Stomach (tissue), 9 donors: Measurements from ENCODE around the gene MYD88. TPM values are rescaled to one million over a fixed set of nuclear protein-coding genes. Genes with fewer than 3 reads are reported as not detected.

ENCODE experiments used
- DNase-seq, 2 donors: peaks; one replicate each; pipeline versions ENCODE4 v3.0.0 to v3.0.0-alpha.2; 2013 to 2019
- H3K27ac ChIP-seq, 5 donors: fragments of 200-600 bp in 4 of 5; sonication (generic) in 4 of 5; one replicate each; pipeline ENCODE4 v1.5.1; 2013 to 2019; ENCODE audit warnings: mild to moderate bottlenecking in 1 of 5, moderate library complexity in 1 of 5
- H3K27me3 ChIP-seq, 3 donors: fragments of 200-600 bp; sonication (generic); one replicate each; pipeline ENCODE4 v1.5.1; 2017 to 2019; ENCODE audit warnings: mixed run types in 1 of 3
- H3K36me3 ChIP-seq, 4 donors: fragments of 200-600 bp; sonication (generic); 1 replicate in 3 of 4; 2 replicates in 1 of 4; pipeline ENCODE4 v1.5.1; 2016 to 2019
- H3K4me1 ChIP-seq, 4 donors: fragments of 200-600 bp; sonication (generic); one replicate each; pipeline ENCODE4 v1.5.1; 2016 to 2019
- H3K4me3 ChIP-seq, 4 donors: fragments of 200-600 bp; sonication (generic) in 3 of 4; one replicate each; pipeline ENCODE4 v1.5.1; 2016 to 2019; ENCODE audit warnings: mild to moderate bottlenecking in 1 of 4
- H3K9me3 ChIP-seq, 4 donors: fragments of 200-600 bp; sonication (generic); one replicate each; pipeline ENCODE4 v1.5.1; 2016 to 2019
- CTCF ChIP-seq, 7 experiments: fragments of 450-650 bp in 4 of 7; fragments of 200-600 bp in 3 of 7; sonication (generic) in 3 of 7; IDR thresholded peaks; one replicate each; pipeline ENCODE4 v1.5.1; 2016 to 2019; ENCODE audit warnings: antibody characterized with exemption in 7 of 7, control low read depth in 2 of 7, mild to moderate bottlenecking in 1 of 7
- EP300 ChIP-seq: sonication (generic); formaldehyde crosslinking; IDR thresholded peaks from one replicate; pipeline ENCODE4 v1.6.1; 2017; ENCODE audit warnings: antibody characterized with exemption
- POLR2A ChIP-seq, 4 donors: fragments of 450-650 bp; IDR thresholded peaks; one replicate each; pipeline ENCODE4 v1.6.1; 2016; ENCODE audit warnings: antibody characterized with exemption in 4 of 4, control low read depth in 2 of 4, mild to moderate bottlenecking in 1 of 4, moderate library complexity in 1 of 4
- POLR2AphosphoS5 ChIP-seq, 3 donors: sonication (generic); formaldehyde crosslinking; IDR thresholded peaks; one replicate each; pipeline ENCODE4 v1.6.1; 2016; ENCODE audit warnings: antibody characterized with exemption in 3 of 3
- WGBS, 5 donors: extraction: QIAGEN DNeasy Blood & Tissue Kit in 3 of 5; methylation state at CpG; one replicate each; pipeline versions ENCODE4 v1.1.5 to v1.1.7; 2013 to 2018; 5-methylcytosine and 5-hydroxymethylcytosine counted together
- intact Hi-C: fragments of 100-400 bp; cut with DNase I; formaldehyde crosslinking; loops from one replicate; pipeline ENCODE4 v1.15.1; 2023; ENCODE audit warnings: low total_unique reads
- polyA plus RNA-seq, 3 donors: library from polyadenylated mRNA; stranded (reverse); fragments of 200-250 nt; gene quantifications; one replicate each; pipeline ENCODE4 v1.2.3, GENCODE V29; 2013
- total RNA-seq, 5 donors: library from RNA; depleted of rRNA; stranded (reverse); fragments of >200 nt; gene quantifications; one replicate each; pipeline versions ENCODE4 v1.1.0 to v1.2.3, GENCODE V29; 2014 to 2016
- donor health status: healthy with polysubstance abuse.
- donor health status: Bipolar disorder and iron deficiency.
- donor health status: healthy.

MYD88 gene
- total and polyA plus RNA-seq, 8 donors, result 9.0 to 67.8 (median 31.9) TPM

- Histone ChIP-seq H3K27me3 (no peaks in the 10 kb centered on the region), H3K4me1 (peaks cover 0 to 14% (median 5%) of the 10 kb centered on the region in 4 donors), H3K4me3 (no peak overlapping the region), H3K27ac (no peak overlapping the region), H3K9me3 (no peaks in the 10 kb centered on the region), H3K36me3 (peaks cover 42 to 59% (median 54%) of the 10 kb centered on the region in 4 donors)
- no peak for DNase-seq
- TF ChIP-seq POLR2A (IDR thresholded peaks at IDR 0.05) (no peak), CTCF (IDR thresholded peaks at IDR 0.05) (no peak), EP300 (no peak), POLR2AphosphoS5 (IDR thresholded peaks at IDR 0.05) (no peak)
- intact Hi-C loops, result no loop called here
- 93 to 98% (median 95%) methylated on average over 1 of the region's 1 CpG for WGBS, 5 donors
Measured at GRCh38 chr3:38119248-38119544, 19.3 kb upstream of the MYD88 start.

- WGBS, 5 donors, result 73 to 90% (median 83%) methylated on average over 7 of the region's 7 CpGs
- no peak for DNase-seq
Measured at GRCh38 chr3:38119821-38120692, 18.4 kb upstream of the MYD88 start.

GRCh38 chr3:38120693-38121450 lies 17.6 kb upstream of the MYD88 start:
- Histone ChIP-seq H3K9me3 (no peaks in the 10 kb centered on the region), H3K4me1 (peaks cover 0 to 14% (median 5%) of the 10 kb centered on the region in 4 donors), H3K36me3 (peaks cover 57 to 76% (median 71%) of the 10 kb centered on the region in 4 donors), H3K27ac (no peak overlapping the region), H3K27me3 (no peaks in the 10 kb centered on the region), H3K4me3 (no peak overlapping the region)
- TF ChIP-seq EP300, result no peak
- TF ChIP-seq CTCF (IDR thresholded peaks at IDR 0.05), result no peak
- no peak for TF ChIP-seq POLR2A (IDR thresholded peaks at IDR 0.05)
- no peak for TF ChIP-seq POLR2AphosphoS5 (IDR thresholded peaks at IDR 0.05)
- intact Hi-C loops, result loop anchor here (10.0 kb wide), 1 partner anchor 354 kb away; no protein-coding TSS in a partner anchor
- WGBS, 5 donors, result 82 to 92% (median 89%) methylated on average over 10 to 11 of the region's 11 CpGs
- DNase-seq, result peak in 1 of 2 donors; percentile 24

More at GRCh38 chr3:38119821-38120692, 18.4 kb upstream of the MYD88 start:
- H3K9me3 ChIP-seq, result no peaks in the 10 kb centered on the region
- H3K27me3 ChIP-seq, result no peaks in the 10 kb centered on the region
- TF ChIP-seq POLR2AphosphoS5 (IDR thresholded peaks at IDR 0.05) (no peak), CTCF (IDR thresholded peaks at IDR 0.05) (no peak), EP300 (no peak), POLR2A (IDR thresholded peaks at IDR 0.05) (no peak)
- no peak overlapping the region for H3K4me3 ChIP-seq
- peaks cover 0 to 14% (median 5%) of the 10 kb centered on the region in 4 donors for H3K4me1 ChIP-seq
- intact Hi-C loops, result loop anchor here (10.0 kb wide), 1 partner anchor 355 kb away; no protein-coding TSS in a partner anchor
- peaks cover 49 to 68% (median 63%) of the 10 kb centered on the region in 4 donors for H3K36me3 ChIP-seq
- no peak overlapping the region for H3K27ac ChIP-seq

- intact Hi-C loops, result loop anchor here (10.0 kb wide), 1 partner anchor 353 kb away; no protein-coding TSS in a partner anchor
- TF ChIP-seq EP300 (no peak), POLR2A (IDR thresholded peaks at IDR 0.05) (no peak), POLR2AphosphoS5 (IDR thresholded peaks at IDR 0.05) (no peak), CTCF (IDR thresholded peaks at IDR 0.05) (no peak)
- H3K27ac ChIP-seq, result no peak overlapping the region
- no peak overlapping the region for H3K4me3 ChIP-seq
- peak in 1 of 2 donors; percentile 20 for DNase-seq
- H3K27me3 ChIP-seq, result no peaks in the 10 kb centered on the region
- H3K9me3 ChIP-seq, result no peaks in the 10 kb centered on the region
- H3K4me1 ChIP-seq, result peaks cover 0 to 14% (median 5%) of the 10 kb centered on the region in 4 donors
- peaks cover 62 to 82% (median 77%) of the 10 kb centered on the region in 4 donors for H3K36me3 ChIP-seq
- WGBS, 5 donors, result 85 to 90% (median 88%) methylated on average over 9 of the region's 9 CpGs
Measured at GRCh38 chr3:38121451-38121831, 17.0 kb upstream of the MYD88 start.
